GM21576 (cell line): ENCODE data around the gene LYZL1.
"Not testable (repeated sequence)": the region's sequence is repeated elsewhere in the genome, so short reads cannot be mapped to it uniquely, and the experiment has no call there.

Source experiments
- ATAC-seq: cut with Tn5 transposase; IDR thresholded peaks from one replicate; pipeline ENCODE4 v1.9.1; 2021; ENCODE audit warnings: mild to moderate bottlenecking, moderate library complexity; ENCODE audit not compliant: unreplicated experiment

LYZL1 gene

DNA sequence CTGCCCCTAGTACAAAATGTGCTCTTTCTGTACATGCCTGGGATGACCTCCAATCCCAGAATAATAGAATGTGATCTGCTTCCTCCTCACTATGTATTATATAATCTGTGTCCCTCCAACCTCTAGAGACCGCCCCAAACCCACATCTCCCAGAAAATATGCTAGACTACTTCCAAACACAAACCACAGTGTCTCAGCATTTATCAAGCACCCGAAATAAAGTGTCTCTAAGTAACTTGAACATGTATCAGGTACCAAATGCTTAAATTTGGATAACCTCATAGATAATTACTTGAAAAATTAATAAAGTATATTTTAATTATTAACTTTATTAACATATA is 16.1 kb downstream of the LYZL1 start:
- no peak for ATAC-seq

DNA sequence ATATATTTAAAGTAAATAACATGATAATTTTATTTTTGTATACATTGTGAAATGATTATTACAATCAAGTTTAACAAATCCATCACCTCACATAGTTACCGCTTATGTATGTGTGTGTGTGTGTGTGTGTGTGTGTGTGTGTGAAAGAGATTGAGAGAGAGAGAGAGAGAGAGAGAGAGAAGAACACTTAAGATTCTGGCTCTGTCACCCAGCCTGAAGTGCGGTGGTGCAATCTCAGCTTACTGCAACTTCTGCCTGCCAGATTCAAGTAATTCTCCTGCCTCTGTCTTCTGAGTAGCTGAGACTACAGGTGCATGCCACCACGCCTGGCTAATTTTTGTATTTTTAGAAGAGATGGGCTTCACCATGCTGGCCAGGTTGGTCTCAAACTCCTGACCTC is 17.8 kb downstream of the LYZL1 start:
- ATAC-seq = no peak

DNA sequence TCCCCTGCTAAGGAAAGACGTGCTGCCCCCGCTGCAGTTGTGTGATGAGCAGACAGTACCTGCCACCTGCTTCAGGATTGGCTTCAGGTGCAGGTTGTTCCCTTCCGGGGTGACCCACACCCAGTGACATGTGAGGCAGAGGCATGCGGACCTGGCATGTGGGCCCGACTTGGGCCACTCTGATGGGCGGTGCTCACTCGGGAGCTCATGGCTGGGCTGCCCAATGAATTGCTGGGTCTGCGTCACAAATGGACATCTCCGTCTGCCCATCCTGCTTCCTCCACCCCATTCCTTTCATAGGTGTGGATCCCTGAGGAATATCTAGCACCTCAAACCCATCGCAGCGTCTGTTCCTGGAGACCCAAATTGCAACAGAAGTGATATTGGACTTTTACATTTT is 19.3 kb downstream of the LYZL1 start:
- not testable (repeated sequence) for ATAC-seq

DNA sequence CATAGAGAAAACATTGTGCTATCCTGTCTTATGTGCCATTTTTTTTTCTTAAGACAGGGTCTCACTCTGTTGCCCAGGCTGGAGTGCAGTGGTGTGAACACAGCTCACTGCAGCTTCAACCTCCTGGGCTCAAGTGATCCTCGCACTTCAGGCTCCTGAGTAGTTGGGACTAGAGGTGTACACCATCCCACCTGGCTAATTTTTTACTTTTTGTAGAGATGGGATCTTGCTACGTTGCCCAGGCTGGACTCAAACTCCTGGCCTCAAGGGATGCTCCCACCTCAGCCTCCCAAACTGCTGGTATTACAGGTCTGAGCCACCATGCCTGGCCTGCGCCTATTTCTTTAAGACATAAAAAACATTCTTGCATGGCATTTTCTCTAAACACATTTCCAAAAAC is 20.6 kb downstream of the LYZL1 start:
- ATAC-seq = no peak

DNA sequence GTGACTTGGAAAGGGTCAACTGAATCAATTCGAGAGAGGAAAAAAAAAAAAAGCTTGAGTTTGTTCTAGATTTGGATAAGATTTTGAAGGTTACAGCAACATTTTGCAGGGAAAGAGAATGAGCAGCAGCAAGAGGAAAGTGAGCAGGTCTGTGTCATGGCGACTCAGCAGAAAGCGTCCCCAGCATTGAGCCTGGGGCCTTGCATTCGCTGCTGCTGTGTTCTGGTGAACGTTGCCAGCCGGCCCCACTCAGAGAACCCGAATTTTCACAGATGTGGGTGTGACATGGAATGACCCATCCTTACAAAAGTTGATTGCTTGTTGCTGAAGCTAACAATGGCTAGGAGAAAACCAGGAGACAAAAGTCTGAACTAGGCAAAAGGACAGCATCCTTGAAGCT is 21.6 kb downstream of the LYZL1 start:
- ATAC-seq = not testable (repeated sequence)

DNA sequence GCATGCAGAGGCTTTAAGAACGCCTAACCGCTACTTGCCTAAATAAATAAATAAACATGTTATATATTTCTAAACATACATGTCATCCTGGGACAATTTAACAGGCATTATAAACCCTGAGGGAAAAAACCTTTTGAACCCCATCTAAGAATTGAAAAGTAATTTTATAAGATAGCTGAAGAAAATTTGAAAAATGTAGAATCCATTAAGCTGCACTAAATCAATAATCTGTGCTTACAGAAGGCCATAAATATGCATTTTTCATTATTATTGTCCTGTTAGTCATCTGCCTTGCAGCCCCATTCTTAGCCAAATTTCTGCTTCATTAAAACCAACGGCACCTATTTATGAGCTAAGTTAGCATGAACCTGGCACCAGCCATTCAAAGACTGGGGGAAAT is 24.2 kb downstream of the LYZL1 start:
- ATAC-seq = no peak

DNA sequence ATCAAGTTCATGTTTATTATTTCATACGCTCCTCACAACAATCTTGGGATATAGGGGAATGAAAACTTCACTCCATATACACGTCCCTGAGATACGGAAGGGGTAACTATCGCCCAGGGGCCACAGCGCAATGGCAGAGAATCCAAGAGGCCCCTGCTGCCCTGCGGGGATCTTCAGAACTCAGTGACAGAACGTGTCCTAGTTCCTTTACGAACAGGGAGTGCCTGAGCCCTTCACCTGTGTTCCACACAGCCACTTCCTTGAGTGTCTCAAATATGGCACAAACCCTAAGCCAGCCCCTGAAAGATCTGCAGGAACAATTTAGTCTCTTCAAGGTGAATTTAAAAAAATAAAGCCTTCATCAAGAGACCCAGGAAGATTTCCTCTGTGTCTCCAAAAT is 25.9 kb downstream of the LYZL1 start:
- ATAC-seq = no peak

DNA sequence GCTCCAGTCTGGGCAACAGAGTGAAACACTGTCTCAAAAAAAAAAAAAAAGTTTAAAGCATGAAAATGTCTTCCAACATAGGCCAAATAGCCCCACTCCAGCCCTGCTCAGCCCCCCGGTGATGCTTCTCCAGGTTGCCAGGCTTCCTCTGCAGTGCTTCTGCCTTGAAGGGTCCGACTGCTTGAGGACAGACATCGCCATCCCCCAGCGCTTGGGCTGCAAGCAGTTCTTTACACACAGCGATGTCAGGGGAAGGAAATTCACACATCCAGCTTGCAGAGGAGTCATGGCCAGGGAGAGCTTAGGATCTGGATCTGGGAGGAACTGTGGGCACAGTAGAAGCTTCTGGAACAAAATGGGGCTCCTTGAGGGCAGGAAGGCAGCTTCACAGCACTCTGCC is 26.9 kb downstream of the LYZL1 start:
- no peak for ATAC-seq

DNA sequence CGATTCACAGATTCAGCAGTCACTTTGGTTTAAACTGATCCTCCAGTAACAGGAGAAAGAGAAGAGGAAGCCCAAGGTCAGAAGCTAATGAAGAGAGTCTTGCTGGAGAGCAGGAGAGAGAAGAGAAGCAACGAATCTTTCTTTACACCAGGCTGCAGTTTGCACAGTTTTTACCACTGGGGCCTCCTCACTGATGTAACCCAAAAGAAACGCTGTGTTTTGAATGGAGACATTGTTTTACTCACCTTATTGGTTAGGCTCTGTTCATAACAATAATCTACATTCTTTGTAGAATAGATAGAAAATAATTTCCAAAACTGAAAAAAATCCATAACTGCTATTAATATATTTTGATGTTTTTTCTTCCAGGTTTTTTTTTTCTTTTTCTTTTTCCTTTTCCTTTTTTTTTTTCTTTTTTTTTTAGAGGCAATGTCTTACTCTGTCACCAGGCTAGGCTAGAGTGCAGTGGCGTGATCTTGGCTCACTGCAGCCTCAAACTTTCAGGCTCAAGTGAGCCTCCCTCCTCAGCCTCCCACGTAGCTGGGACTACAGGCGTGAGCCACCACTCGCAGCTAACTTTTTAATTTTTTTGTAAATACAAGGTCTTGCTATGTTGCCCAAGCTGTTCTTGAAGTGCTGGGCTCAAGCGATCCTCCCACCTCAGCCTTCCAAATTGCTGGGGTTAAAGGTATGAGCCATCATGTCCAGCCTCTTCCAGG is 27.6 kb downstream of the LYZL1 start:
- no peak for ATAC-seq

DNA sequence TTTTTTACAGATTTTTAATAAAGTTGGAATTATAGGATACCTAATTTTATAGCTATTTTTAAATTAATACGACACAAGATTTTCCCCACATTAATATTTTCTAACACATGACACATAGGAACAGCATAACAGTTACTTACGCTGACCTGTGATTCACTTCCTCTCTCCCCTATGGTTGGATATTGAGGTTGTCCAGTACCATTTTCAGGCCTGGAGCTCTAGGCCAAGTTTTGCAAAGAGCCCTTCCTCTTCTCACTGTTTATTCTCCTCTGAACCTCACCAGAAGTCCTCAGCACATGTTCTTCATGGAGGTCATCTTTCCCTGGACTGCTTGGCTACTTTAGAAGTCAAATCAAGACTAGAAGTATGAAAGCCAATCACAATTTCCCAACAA is 28.2 kb downstream of the LYZL1 start:
- no peak for ATAC-seq

DNA sequence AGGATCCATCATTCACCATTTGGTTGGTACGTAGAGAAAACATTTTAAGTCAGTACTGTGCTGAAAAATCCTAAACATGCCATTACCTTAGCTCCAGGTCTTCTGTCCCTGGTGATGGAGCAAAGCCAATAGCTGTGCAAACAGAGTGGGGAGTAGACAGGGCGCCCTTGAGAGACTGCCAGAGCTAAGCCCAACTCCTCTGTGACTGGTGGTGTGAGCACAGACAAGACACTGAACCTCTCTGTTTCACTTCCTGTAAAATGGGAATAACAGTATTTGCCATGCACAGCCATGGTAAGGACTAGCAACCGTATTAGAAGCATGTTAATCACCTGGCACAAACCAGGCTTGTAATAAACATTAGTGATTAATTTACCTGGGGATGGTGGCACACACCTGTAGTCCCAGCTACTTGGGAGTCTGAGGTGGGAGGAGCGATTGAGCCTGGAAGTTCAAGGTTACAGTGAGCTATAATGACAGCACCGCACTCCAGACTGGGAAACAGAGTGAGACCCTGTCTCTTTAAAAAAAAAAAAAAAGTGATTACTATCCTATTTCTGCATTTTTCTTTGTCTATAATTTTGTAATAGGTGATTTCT is 28.7 kb downstream of the LYZL1 start:
- no peak for ATAC-seq

DNA sequence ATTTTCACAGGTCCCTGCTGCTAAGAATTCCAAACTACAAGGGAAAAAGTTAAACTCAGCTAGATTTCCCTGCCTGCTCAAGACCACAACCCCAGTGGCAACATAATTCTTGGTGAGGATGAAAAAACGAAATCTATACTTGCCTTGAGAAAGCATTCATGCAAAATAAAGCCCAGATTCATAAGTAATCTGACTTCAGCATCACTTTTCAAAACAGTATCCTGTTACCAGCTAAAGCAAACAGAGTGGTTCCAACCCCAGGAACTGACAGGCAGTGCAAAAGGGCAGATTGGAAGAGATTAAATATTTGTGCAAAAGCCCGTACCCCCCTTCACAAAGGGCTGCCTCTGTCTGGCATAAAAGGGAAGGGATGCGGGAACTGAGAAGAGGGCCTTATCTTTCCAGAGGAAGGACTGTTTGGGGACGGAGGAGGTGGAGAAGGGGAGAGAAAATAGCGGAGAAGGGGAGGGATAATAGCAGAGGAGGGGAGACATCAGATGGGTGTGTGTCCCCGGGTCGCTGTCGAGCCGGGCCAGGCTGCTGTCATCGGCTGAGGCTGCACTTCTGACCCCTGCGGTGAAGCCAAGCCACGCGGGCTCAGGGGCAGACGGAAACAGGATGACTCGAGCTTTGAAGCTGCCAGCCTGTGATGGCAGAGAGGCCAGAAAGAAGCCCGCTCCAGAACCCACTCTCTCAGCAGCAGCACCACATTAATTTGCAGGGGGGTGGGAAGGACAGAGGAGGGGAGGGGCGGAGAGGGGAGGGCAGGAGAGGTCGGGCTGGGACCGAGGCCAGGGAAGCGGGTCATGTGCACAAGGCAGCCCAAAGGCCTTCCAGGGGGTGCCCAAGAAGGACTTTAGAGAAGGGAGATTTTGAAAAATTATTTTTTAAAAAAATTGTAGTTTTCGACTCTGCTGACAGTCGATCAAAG is 29.5 kb downstream of the LYZL1 start:
- not testable (repeated sequence) for ATAC-seq

DNA sequence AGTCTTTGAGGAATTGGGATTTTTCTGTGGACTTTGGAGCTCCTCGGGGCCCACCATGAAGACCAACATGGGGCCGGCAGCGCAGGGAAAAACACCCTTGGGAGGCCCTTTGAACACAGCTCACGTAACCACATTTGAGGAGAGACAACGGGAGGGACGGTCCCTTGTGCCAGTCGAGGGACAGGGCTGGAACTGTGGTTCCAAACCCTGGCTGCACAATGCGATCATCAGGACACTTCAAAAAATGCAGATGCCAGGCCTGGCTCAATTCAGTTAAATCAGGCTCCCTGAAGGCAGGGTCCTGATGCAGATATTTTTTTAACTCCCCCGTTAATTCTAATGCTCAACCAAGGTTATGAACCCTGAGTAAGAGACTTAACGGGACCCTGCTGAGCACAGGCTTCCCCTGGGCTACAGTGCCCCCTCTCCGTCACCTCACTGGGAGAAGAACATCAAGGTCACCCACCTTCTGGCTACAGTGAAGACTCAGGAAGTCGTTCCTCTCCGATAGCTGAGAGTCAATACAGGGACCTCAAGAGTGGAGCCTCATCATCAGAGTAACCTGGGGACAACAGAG is 30.4 kb downstream of the LYZL1 start:
- no peak for ATAC-seq

DNA sequence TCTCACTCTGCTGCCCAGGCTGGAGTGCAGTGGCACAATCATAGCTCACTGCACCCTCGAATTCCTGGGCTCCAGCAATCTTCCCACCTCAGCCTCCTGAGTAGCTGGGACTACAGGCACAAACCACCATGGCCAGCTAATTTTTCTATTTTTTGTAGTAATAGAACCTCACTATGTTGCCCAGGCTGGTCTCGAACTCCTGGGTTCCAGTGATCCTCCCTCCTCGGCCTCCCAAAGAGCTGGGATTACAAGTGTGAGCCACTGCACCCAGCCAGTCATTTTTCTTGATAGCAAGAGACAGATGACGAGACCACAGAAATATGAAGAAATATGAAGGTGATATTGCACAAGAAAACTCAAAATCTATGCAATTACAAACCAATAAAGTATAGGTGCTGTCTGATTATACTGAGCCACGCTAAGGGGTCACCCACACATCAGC is 31.8 kb downstream of the LYZL1 start:
- not testable (repeated sequence) for ATAC-seq

DNA sequence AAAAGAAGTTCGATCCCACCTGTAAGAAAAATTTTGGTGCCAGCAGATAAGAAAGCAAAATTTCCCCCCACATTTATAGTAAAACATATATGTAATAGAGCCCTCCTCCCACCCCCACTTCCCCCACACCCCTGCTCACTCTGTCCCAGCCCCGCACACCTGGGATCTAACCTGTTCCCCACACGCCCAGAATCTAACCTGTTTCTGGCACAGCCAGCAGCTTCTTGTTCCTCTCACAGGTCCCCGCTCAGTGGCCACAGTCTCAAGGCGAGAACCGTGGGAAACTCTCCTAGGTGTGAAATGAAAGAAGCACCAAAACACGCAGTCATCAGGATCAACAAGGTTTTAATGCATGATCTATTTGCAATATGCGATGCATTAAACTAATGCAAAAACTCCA is 32.8 kb downstream of the LYZL1 start:
- no peak for ATAC-seq

DNA sequence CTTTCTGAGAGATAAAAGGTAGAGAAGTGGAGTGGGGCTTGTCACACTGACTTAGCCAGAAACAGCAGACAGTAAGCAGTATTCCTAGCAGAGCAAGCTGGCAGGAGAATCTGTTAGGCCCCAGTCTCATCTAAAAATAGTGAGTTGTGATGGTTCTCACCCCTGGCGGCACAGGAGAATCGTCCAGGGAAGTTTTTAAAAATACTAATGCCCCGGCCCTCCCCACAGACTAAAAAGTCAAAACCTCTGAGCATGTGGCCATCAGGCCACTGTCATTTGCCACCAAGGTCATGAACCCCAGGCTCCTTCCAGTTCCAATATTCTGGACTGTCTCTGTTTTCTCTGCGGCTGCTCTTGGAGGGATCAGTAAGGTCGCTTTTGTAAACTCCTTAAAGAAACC is 34.0 kb downstream of the LYZL1 start:
- ATAC-seq = no peak

DNA sequence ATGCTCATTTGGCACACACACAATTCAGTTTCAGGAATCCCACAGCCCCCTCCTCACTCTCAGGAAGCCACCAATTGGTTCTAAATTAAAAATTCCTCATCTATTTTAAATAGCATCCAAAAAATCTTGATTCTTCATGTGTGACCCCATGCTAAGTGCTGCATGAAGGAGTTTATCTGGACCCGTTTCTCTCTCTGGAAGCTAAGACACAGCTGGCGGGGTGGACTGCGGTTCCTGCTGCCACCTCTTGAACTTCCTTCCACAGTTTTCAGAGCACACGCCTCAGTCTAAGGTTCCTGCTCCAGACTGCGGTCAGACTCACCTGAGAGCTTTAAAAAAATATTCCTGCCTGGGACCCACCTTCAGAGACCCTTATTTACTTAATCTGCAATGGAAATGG is 34.5 kb downstream of the LYZL1 start:
- ATAC-seq = no peak

DNA sequence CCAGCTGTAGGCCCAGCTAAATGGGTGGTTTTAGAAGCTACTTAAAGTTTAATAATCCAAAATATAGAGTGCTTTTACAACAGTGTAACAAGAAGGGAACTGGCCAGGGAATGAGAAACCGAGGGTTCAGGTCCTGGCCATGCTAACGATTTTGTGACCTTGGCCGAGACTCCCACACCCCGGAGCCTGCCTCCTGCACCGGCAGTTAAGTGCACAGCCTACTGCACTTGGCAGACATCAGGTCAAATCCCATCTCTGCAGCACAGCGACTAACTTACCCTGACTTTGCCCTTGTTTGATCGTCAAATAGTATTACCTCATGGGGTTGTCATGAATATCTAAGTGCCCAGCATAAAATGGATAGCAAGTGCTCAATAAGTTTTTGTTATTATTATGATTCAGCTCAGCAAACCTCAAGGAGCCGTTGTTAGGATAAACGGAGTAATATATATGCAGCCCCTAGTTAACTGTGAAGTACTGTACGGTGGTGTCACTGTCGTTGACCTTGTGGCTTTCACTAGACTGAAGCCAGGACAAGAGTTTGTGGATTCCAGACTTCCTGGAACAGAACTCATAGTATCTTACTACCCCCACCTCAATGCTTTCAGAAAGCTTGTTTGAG is 35.5 kb downstream of the LYZL1 start:
- no peak for ATAC-seq

DNA sequence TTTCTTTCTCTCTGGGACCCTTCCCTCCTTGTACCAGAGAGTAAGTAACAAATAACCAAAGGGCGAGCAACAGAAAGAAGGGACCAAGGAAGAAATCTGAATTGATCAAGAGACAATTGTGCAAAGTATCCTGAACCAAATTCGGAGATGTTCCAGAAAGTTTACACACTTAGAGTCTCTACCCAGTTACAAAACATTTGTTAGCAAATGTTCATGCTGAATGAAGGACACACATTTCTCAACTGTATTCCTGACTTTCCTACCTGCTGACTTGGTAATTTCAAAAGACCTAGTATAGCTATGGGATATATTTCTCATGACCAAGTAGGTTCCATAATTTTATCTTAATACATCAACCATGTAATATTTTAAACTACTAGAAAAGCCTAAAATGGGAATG is 37.4 kb downstream of the LYZL1 start:
- no peak for ATAC-seq

DNA sequence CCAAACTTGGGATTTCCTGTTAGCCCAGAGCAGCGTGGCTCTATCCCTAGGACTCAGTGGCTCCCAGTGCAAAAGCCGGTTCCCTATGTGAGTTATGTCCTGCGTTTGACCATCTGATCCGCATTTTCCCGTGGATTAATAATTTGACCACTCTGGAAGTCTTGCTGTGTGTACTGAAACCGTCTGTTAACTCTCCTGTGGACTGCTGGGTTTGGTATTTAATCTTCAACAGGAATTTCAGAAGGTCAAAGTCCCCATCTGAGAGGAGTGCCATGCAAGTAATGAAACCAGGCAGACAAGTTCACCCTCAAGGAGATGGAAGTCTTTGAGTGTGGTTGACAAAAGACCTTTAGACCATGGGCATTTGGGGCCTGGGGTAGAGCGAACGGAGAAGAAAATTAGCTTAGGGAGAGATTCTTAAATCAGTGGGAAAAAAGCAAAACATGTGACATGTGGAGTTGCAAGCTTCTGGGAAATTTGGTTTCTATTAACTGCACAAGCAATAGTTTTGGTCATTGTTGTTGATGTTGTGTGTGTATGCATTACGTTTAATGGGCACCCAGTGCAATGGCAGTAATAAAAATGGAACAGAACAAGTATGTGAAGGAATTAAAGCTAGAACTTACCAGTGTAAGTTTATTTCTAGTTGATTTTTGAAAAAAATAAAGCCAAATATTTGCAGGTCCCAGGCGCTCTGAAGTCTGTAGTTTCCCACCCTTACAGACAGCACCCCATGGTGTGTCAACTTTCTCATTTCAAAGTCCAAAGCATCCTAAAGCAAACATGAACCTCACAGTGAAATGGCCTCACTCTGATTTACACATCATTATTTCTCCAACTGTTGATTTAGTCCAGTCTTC is 38.2 kb downstream of the LYZL1 start:
- no peak for ATAC-seq
